Measurements from ENCODE around the gene SUSD3. TPM values are rescaled to one million over a fixed set of nuclear protein-coding genes. Genes with fewer than 3 reads are reported as not detected.
A peak's percentile ranks its signal among the peaks of the same experiment; 100 is the strongest.

SUSD3 gene
- total and polyA plus RNA-seq, 2 donors (not counting 3 experiments of a cell fraction or from before 2014, with no cell fraction given) = not detected

- peak overlapping the region; percentile 13 for H3K4me2 ChIP-seq (ENCODE audit: insufficient read depth, low read length)
- POLR2A ChIA-PET = interaction anchor here (1.2 kb wide), 1 partner anchor 36 kb away, joined by 7 read pairs; the partner anchor contains the start of gene CARD19
- FAIRE-seq = no peak
- intact Hi-C loops (cut with micrococcal nuclease) = no loop called here
- peaks cover 13% of the 10 kb centered on the region for H3K79me2 ChIP-seq (ENCODE audit: control insufficient read depth, insufficient read depth, low read length)
- no peaks in the 10 kb centered on the region for H4K20me1 ChIP-seq (replicated peaks; ENCODE audit: control insufficient read depth, extremely low read depth, insufficient read depth, low read length)
- H3K27ac ChIP-seq (ENCODE audit: insufficient read depth, low read depth, low read length) = peak overlapping the region; percentile 61
- H2AFZ ChIP-seq (ENCODE audit: low read depth, low read length) = peak overlapping the region; percentile 2
- H3K4me3 ChIP-seq (replicated peaks in 1 of 3; ENCODE audit: insufficient read depth in 1 of 3, low read depth in 1 of 3, low read length in 3 of 3) = no peak overlapping the region
- H3K9me1 ChIP-seq (replicated peaks; ENCODE audit: control insufficient read depth, extremely low read depth, insufficient read depth, low read length) = no peaks in the 10 kb centered on the region
- no peaks in the 10 kb centered on the region for H3K36me3 ChIP-seq (ENCODE audit: control insufficient read depth in 2 of 2, extremely low read depth in 1 of 2, insufficient read depth in 2 of 2, low read length in 2 of 2)
- CTCF ChIA-PET = interaction anchor here (1.1 to 5.7 kb wide), 5 partner anchors 12 to 128 kb away, joined by 3 to 52 read pairs (median 10); no protein-coding TSS in a partner anchor
- H3K27me3 ChIP-seq (ENCODE audit: control insufficient read depth in 2 of 2, insufficient read depth in 2 of 2, low read length in 2 of 2) = no peaks in the 10 kb centered on the region
- dilution Hi-C loops (cut with MboI; ENCODE audit: extremely low pct_ligation_motif_present, low sequenced_read_pairs) = no loop called here
- no TSS peak for BruUV-seq (replicated peaks)
- peaks cover 70% of the 10 kb centered on the region for H3K4me1 ChIP-seq (ENCODE audit: control insufficient read depth, extremely low read depth, insufficient read depth, low read length)
- DNase-seq (ENCODE audit: low read depth, low spot score) = no peak
- no peak overlapping the region for H3K9ac ChIP-seq (replicated peaks; ENCODE audit: extremely low read depth, insufficient read depth, low read length)
- no peak for TF ChIP-seq FOS (IDR thresholded peaks at IDR 0.05; ENCODE audit: borderline replicate concordance, insufficient read depth, low read length)
- TF ChIP-seq CTCF (IDR thresholded peaks at IDR 0.05; ENCODE audit: extremely low read depth in 1 of 2, insufficient read depth in 1 of 2, low read depth in 1 of 2, low read length in 2 of 2) = no peak
- TF ChIP-seq GATA2 (IDR thresholded peaks at IDR 0.05; ENCODE audit: insufficient read depth, insufficient read length, low read depth, low read length) = no peak
- TF ChIP-seq JUN (IDR thresholded peaks at IDR 0.05; ENCODE audit: borderline replicate concordance, insufficient read depth, insufficient read length, low read depth) = no peak
- TF ChIP-seq MAX (IDR thresholded peaks at IDR 0.05; ENCODE audit: insufficient read depth, insufficient read length) = no peak
- TF ChIP-seq POLR2A (IDR thresholded peaks at IDR 0.05; ENCODE audit: low read depth, low read length) = no peak
- TF ChIP-seq MYC (IDR thresholded peaks at IDR 0.05; ENCODE audit: low read depth, low read length) = no peak
- TF ChIP-seq EZH2 (IDR thresholded peaks at IDR 0.05; ENCODE audit: borderline replicate concordance, low read depth, low read length, severe bottlenecking) = no peak
- no peak for TF ChIP-seq POLR2AphosphoS5 (IDR thresholded peaks at IDR 0.05; ENCODE audit: insufficient read depth, low read depth, low read length)
- H3K9me3 ChIP-seq (replicated peaks; ENCODE audit: control insufficient read depth, insufficient read depth, low read length) = no peaks in the 10 kb centered on the region
These were observed 73.2 kb downstream of the SUSD3 start for GRCh38 chr9:93131599-93132286.

Data from endothelial cell of umbilical vein (primary cell).